GM18951 (cell line): ENCODE data around the gene CCDC78.

Experiments used
- POLR2A ChIP-seq: IDR thresholded peaks from 4 replicates; pipeline ENCODE4 v1.6.1; 2011; ENCODE audit warnings: mild to moderate bottlenecking; ENCODE audit not compliant: insufficient read length, insufficient read depth; ENCODE audit errors: extremely low read depth
- in situ Hi-C: fragments of 300-500 bp; cut with MboI; formaldehyde crosslinking; loops from one replicate; pipeline ENCODE4 v1.12.0; 2022; ENCODE audit warnings: low sequenced_read_pairs, mixed read lengths, inconsistent platforms; ENCODE audit not compliant: unreplicated experiment

Gene CCDC78

DNA sequence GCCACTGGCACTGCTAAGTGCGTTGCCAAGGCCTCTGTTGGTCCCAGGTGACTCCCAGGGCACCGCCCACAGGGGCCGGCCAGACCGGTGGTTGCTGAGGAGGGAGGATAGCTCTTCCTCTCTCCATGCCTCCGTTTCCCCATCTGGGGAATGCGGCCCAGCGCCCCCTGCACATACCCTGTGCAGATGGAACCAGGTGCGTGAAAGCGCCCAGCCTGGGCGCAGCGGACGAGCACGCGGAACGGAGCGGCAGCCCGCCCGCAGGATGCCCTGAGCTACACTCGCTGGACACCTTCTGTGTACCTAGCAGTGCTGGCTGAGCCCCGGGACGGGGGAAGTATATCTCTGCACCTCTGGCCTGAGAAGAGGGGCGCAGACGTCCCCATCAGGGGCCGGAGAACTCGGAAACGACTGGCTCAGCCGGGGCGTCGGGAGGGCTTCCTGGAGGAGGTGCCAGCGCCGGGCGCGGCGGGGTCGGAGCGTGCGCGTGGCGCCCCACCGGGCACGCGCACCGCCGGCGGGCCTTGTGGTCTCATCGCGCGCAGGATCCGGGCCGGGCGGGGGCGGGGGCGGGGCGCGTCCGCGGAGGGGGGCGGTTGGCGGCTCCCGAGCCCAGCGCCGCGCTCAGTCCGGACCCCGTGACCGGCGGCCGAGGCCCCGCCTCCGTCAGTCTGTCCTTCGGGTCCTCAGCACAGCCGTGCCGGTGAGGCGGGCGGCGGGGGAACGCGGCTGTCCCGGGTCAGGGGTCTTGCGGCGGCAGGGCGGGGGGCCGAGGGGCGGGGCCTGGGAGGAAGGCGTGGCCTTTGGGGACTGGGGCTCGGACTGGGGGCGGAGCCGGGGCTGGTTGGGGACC, at the start of gene CCDC78, which contains the start of gene HAGHL:
Gene CCDC78 (minus strand): TSS at position 6 of the 853 bp plus-strand sequence. CDS start 76 bp downstream, outside the sequence.
Gene HAGHL (plus strand): TSS at position 669 of the 853 bp plus-strand sequence. CDS start 404 bp downstream, outside the sequence.
- in situ Hi-C loops = no loop called here
- TF ChIP-seq POLR2A = no peak

DNA sequence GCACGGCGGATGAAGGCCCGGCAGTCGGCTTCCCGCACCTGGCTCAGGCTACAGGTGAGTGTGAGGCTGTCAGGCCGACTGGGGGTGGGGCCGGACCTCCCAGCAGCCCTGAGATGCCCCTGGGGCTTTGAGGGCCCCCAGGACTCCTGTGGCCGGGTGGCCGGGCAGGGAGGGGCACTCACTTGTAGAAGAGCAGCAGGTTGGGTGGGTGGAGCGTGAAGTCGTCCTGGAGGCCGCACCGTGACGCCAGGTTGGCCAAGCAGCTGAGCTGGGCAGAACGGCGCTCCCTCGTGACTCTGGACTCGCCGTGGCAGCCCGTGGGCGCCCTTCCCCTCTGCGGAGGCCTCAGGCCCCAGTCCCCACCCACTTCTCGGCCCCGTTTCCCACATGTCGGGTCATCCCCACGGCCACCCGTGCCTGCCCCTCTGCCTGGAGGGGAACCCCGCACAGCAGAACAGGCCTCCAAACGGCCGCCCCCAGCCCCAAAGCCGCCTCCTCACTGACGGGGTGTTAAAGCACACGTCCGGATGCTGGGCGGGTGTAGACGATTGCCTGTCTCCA, 49.1 kb upstream of the CCDC78 start:
- in situ Hi-C loops = no loop called here
- TF ChIP-seq POLR2A = no peak

DNA sequence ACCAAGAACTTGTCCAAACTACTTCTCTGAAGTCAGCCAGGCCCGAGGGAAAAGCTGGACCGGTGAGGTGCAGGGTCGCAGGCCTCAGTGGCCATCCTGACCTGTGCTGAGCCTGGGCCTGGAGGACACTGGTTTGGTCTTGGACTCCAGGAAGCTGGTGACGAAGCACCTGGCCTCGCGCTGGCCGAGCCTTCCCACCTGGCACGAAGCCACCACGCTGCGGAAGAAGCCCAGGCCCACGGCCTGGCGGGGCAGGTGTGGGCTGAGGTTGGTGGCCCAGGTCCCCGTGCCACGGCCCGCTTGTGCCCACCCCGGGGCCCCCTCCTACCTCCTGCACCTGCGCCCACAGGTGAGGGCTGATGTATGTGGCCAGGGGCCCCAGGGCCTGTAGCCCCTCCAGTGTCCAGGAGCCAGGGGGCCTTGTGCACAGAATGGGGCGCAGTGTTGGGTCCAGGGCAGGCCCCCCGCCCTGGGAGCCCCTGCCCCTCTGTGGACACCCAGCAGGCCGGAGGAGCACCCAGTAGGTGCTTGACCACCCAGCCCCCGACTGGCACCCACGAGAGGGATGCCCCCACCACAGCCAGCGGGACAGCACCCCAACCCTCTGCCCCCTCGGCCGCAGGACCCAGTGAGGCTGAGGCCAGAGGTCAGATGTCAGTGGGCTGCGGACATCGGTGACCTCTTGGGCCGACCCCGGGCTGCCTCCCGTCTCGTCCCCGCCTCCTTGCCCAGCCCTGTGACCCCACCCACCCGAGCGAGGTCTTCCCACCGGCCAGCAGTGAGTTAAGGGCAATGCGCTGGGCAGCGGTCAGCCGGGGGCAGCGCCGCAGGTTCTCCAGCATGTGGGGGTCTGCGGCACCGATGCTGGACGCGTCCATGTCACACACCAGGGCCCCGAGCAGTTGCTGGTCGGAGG, 48.1 kb upstream of the CCDC78 start:
- no peak for TF ChIP-seq POLR2A
- in situ Hi-C loops = no loop called here

DNA sequence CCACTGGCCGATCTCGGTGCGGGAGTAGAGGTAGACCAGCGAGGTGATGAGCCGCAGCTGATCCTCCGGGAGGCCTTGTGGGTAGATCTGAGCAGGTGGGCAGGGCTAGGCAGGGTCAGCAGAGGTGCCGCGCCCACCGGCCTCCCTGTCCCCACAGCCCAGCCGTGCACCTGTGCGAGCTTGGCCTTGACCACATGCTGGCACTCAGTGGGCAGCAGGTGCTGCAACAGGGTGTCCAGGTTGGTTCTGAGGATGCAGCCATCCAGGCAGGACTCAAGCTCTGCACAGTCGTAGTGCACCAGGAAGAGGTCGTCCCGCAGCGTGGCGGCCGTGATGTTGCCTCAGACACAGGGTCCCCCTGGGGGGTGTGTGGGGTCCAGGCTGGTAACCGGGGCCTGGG, 46.7 kb upstream of the CCDC78 start:
- no peak for TF ChIP-seq POLR2A
- in situ Hi-C loops = no loop called here

DNA sequence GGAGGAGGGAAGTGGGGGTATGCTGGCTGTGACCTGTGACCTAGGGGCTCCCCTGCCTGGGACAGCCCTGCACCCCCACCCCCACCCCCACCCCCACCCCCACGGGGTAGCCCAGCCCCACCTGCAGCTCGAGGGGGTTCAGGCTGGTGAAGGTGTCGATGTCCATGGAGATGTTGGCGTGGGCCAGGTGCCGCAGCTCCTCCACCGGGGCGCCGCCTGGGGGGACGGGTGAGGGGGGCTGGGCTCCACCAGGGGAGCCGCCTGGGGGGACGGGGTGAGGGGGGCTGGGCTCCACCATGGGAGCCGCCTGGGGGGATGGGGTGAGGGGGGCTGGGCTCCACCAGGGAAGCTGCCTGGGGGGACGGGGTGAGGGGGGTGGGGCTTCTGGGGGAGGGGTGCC, 44.2 kb upstream of the CCDC78 start:
- TF ChIP-seq POLR2A = no peak
- in situ Hi-C loops = no loop called here

DNA sequence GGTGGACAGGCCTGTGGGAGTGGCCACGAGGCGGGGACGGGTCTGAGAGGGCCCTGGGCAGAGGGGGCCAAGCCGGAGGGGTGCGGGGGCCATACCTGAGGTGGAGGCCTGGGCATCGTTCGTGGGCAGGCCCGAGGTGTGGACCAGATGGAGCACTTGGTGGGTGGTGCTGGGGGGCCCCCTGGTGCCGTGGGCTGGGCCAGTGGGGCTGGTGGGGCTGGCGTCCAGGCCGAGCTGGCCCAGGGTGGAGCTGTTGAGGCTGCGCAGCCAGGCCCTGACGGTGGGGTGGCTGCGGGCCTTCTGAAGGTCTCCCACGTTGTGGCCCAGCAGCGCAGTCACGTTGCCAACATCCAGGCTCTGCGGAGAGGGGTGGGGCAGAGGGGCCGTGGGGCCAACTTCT, 43.7 kb upstream of the CCDC78 start:
- in situ Hi-C loops = no loop called here
- TF ChIP-seq POLR2A = no peak

DNA sequence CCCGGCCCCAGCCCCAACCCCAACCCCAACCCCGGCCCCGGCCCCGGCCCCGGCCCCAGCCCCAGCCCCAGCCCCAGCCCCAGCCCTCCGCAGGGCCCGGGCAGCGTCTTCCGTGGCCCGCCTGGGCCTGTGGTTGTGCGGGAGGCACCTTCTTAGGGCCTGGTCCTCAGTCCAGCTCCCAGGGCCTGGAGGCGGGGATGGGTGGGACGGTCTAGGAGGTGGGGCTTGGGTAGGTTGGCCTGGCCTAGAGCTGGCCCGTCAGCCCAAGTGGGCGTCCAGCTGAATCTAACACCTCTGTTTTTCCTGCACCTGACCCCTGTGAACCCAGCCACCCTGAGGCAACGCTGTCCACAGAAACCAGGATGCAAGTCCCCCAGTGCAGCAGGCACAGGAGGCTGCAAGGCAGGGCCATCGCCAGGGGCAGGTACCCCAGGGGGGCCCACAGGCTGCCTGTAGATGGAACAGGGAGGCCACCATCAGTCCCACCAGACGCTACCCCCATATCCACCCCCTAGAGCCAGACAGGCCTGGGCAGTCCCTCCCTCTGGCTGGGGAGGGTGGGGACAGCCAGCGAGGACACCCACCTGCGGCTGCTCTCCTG, 43.0 kb upstream of the CCDC78 start:
- no peak for TF ChIP-seq POLR2A
- in situ Hi-C loops = no loop called here

DNA sequence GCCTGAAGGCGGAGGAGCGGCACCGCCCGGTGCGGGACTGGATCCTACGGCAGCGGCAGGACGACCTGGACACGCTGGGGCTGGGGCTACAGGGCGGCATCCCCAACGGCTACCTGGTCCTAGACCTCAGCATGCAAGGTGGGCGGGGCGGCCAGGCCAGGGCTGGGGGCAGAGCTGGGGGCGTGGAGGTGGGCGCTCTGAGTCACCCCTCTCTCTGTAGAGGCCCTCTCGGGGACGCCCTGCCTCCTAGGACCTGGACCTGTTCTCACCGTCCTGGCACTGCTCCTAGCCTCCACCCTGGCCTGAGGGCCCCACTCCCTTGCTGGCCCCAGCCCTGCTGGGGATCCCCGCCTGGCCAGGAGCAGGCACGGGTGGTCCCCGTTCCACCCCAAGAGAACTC, 42.2 kb upstream of the CCDC78 start:
- in situ Hi-C loops = no loop called here
- no peak for TF ChIP-seq POLR2A

DNA sequence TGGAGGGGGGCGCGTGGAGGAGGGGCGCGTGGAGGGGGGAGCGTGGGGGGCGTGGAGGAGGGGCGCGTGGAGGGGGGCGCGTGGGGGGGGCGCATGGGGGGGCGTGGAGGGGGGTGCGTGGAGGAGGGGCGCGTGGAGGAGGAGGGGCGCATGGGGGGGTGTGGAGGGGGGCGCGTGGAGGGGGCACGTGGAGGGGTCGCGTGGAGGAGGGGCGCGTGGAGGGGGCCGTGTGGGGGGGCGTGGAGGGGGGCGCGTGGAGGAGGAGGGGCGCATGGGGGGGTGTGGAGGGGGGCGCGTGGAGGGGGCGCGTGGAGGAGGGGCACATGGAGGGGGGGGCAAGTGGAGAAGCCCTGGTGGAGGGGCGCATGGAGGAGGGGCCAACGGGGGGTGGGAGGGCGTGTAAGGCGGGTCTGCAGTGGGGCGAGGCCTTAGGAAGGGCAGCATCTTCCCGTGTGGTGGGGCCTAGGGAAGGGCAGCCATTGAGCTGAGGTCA, 41.5 kb upstream of the CCDC78 start:
- in situ Hi-C loops = no loop called here
- TF ChIP-seq POLR2A = no peak

DNA sequence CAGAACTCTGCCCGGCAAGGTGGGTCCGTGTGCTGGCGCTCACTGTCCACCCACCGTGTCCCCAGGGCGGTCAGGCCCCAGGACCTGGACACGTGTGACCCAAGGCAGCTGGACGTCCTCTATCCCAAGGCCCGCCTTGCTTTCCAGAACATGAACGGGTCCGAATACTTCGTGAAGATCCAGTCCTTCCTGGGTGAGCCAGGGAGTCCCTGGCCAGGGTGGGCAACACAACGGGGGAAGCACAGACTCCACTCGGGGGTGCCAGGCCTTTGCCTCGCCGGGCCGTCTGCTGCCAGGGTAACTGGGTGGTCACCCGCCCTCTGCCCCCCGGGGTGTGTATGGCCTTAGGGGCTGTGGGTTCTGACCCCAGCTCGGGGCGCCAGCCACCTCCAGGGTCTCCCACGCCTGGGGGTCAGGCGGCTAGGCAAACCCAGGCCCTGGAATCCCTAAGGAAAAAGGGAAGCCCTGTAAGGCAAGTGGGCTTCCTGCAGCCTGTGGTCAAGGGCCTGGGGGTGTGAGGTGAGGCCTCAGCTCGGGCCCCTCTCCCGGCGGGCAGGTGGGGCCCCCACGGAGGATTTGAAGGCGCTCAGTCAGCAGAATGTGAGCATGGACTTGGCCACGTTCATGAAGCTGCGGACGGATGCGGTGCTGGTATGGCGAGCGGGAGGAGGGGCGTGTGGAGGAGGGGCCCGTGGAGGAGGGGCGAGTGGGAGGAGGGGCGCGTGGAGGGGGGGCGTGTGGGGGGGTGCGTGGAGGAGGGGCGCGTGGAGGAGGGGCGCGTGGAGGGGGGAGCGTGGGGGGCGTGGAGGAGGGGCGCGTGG, 40.8 kb upstream of the CCDC78 start:
- in situ Hi-C loops = no loop called here
- TF ChIP-seq POLR2A = no peak

DNA sequence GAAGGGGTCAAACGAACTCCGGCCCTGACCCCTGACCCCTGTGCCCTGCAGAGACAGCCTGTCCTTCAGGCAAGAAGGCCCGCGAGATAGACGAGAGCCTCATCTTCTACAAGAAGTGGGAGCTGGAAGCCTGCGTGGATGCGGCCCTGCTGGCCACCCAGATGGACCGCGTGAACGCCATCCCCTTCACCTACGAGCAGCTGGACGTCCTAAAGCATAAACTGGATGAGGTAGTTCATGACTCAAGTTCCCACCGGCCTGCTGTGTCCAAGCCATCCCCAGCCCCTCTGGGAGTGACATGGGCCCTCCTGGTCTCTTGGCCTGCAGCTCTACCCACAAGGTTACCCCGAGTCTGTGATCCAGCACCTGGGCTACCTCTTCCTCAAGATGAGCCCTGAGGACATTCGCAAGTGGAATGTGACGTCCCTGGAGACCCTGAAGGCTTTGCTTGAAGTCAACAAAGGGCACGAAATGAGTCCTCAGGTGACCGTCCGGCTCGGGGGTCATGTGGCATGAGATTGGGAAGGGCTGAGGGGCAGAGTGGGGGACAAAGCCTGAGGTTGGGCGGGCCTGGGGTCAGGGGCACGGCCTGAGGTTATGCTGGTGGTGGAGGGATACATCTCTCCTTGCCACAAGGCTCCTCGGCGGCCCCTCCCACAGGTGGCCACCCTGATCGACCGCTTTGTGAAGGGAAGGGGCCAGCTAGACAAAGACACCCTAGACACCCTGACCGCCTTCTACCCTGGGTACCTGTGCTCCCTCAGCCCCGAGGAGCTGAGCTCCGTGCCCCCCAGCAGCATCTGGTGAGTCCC, 40.0 kb upstream of the CCDC78 start:
- no peak for TF ChIP-seq POLR2A
- in situ Hi-C loops = no loop called here

DNA sequence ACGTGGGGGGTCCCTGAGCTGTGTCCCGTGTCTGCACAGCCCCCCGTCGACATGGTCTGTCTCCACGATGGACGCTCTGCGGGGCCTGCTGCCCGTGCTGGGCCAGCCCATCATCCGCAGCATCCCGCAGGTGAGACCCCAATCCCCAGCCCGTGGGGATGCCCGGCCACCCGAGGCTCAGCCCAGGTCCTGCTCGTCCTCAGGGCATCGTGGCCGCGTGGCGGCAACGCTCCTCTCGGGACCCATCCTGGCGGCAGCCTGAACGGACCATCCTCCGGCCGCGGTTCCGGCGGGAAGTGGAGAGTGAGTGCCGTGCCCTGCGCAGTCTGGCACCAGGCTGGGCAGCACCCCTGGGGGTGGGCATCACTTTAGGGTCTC, 39.2 kb upstream of the CCDC78 start:
- in situ Hi-C loops = no loop called here
- TF ChIP-seq POLR2A = no peak
